HepG2 (cell line): ENCODE data around the gene PIN4. TPM values are rescaled to one million over a fixed set of nuclear protein-coding genes. Genes with fewer than 3 reads are reported as not detected.

ENCODE experiments used
- BRD4 ChIP-seq: sonication (generic); formaldehyde crosslinking; IDR thresholded peaks from 2 replicates; pipeline ENCODE4 v1.4.0; 2020; ENCODE audit warnings: missing genetic modification reagents
- GMEB1 ChIP-seq: sonication (generic); formaldehyde crosslinking; IDR thresholded peaks from 2 replicates; pipeline ENCODE4 v1.5.1; 2020; ENCODE audit warnings: missing genetic modification reagents, mild to moderate bottlenecking, borderline replicate concordance
- GMEB2 ChIP-seq: IDR thresholded peaks from 2 replicates; pipeline ENCODE4 v1.6.1; 2016; ENCODE audit warnings: missing biosample characterization, missing genetic modification reagents, low read depth
- HOXA3 ChIP-seq: sonication (generic); formaldehyde crosslinking; IDR thresholded peaks from 2 replicates; pipeline ENCODE4 v1.5.0; 2020; ENCODE audit warnings: missing genetic modification reagents
- KMT2A ChIP-seq: sonication (generic); formaldehyde crosslinking; IDR thresholded peaks from 2 replicates; pipeline ENCODE4 v1.4.0; 2020; ENCODE audit warnings: missing genetic modification reagents
- MBNL3 ChIP-seq: fragments of 250-450 bp; sonication (Bioruptor Pico); conservative IDR thresholded peaks from 2 replicates; pipeline ENCODE4 v1.8.0; 2022; ENCODE audit warnings: mild to moderate bottlenecking, inconsistent platforms
- ONECUT2 ChIP-seq: sonication (generic); formaldehyde crosslinking; IDR thresholded peaks from 2 replicates; pipeline ENCODE4 v1.4.0; 2020; ENCODE audit warnings: missing genetic modification reagents
- PBX3 ChIP-seq: sonication (generic); formaldehyde crosslinking; IDR thresholded peaks from 2 replicates; pipeline ENCODE4 v1.8.1; 2023; ENCODE audit warnings: missing genetic modification reagents, inconsistent platforms, borderline replicate concordance
- PHF20 ChIP-seq: sonication (generic); formaldehyde crosslinking; IDR thresholded peaks from 2 replicates; pipeline ENCODE4 v1.5.0; 2020; ENCODE audit warnings: mild to moderate bottlenecking, missing genetic modification reagents
- PHF8 ChIP-seq: sonication (generic); formaldehyde crosslinking; IDR thresholded peaks from 2 replicates; pipeline ENCODE4 v1.5.0; 2020; ENCODE audit warnings: missing genetic modification reagents
- POLR2A ChIP-seq, 2 experiments: IDR thresholded peaks; 2 replicates each; pipeline ENCODE4 v1.6.1; 2011; ENCODE audit warnings: low read depth in 2 of 2, low read length in 2 of 2, mild to moderate bottlenecking in 1 of 2, moderate library complexity in 1 of 2; ENCODE audit not compliant: insufficient read depth in 1 of 2
- REPIN1 ChIP-seq: sonication (generic); formaldehyde crosslinking; IDR thresholded peaks from 2 replicates; pipeline ENCODE4 v1.8.0; 2022; ENCODE audit warnings: missing genetic modification reagents, low read depth, mild to moderate bottlenecking, borderline replicate concordance
- SIN3B ChIP-seq: fragments of 150-350 bp; IDR thresholded peaks from 2 replicates; pipeline ENCODE4 v1.6.1; 2014; ENCODE audit warnings: low read length
- TFDP2 ChIP-seq: sonication (generic); formaldehyde crosslinking; IDR thresholded peaks from 2 replicates; pipeline ENCODE4 v1.4.0; 2020; ENCODE audit warnings: missing genetic modification reagents
- ZBTB38 ChIP-seq: sonication (generic); formaldehyde crosslinking; IDR thresholded peaks from 2 replicates; pipeline ENCODE4 v1.5.1; 2020; ENCODE audit warnings: mild to moderate bottlenecking, missing genetic modification reagents
- ZFP91 ChIP-seq: sonication (generic); formaldehyde crosslinking; IDR thresholded peaks from 2 replicates; pipeline ENCODE4 v1.9.0; 2022; ENCODE audit warnings: missing genetic modification reagents, mild to moderate bottlenecking, borderline replicate concordance
- ZMYM4 ChIP-seq: sonication (generic); formaldehyde crosslinking; IDR thresholded peaks from 2 replicates; pipeline ENCODE4 v1.8.1; 2023; ENCODE audit warnings: mild to moderate bottlenecking, missing genetic modification reagents
- ZNF264 ChIP-seq: sonication (generic); formaldehyde crosslinking; IDR thresholded peaks from 2 replicates; pipeline ENCODE4 v1.4.0; 2020; ENCODE audit warnings: missing genetic modification reagents
- ZNF766 ChIP-seq: sonication (generic); formaldehyde crosslinking; IDR thresholded peaks from 2 replicates; pipeline ENCODE4 v1.5.0; 2020; ENCODE audit warnings: missing genetic modification reagents, borderline replicate concordance
- ZNF776 ChIP-seq: sonication (generic); formaldehyde crosslinking; IDR thresholded peaks from 2 replicates; pipeline ENCODE4 v1.4.0; 2020; ENCODE audit warnings: mild to moderate bottlenecking, missing genetic modification reagents
- ZSCAN5A ChIP-seq: sonication (generic); formaldehyde crosslinking; IDR thresholded peaks from 2 replicates; pipeline ENCODE4 v1.8.0; 2022; ENCODE audit warnings: mild to moderate bottlenecking, missing genetic modification reagents, borderline replicate concordance
- polyA plus RNA-seq, 8 experiments: library from polyadenylated mRNA; depleted of rRNA in 3 of 8; stranded (reverse) in 7 of 8; unstranded in 1 of 8; fragments of >200 nt; fragmentation: Illumina TruSeq in 4 of 8; extraction: Trizol in 4 of 8; gene quantifications; 2 replicates each; pipeline versions ENCODE4 v1.2.1 to v1.2.3, GENCODE V29; 2011 to 2016; ENCODE audit warnings: low read depth in 4 of 8, missing spikeins in 1 of 8, mixed read lengths in 1 of 8; ENCODE audit not compliant: insufficient read depth in 1 of 8
- total RNA-seq, 5 experiments: library from RNA; depleted of rRNA; stranded (reverse); fragments of >200 nt; fragmentation: Illumina TruSeq; extraction: Trizol; gene quantifications; 2 replicates each; pipeline ENCODE4 v1.2.3, GENCODE V29; 2016; ENCODE audit warnings: low read depth in 1 of 5

The PIN4 gene
- total and polyA plus RNA-seq, 2 of the 13 experiments (the other 11 are each of a cell fraction or from before 2014, with no cell fraction given), result 12.6 to 29.5 TPM

GRCh38 chrX:72238721-72239475 is 57.3 kb downstream of the PIN4 start, which contains the start of gene ERCC6L (continued):
- TF ChIP-seq GMEB1 (CRISPR knock-in tag) (peak; percentile 88), GMEB2 (CRISPR knock-in tag) (0 out of 2 replicates have a peak, but pooled peaks have one; percentile 29), ZMYM4 (CRISPR knock-in tag) (peak; percentile 63; the same call in 1 of the 2 replicates), MBNL3 (CRISPR knock-in tag) (no peak), ZNF264 (CRISPR knock-in tag) (no peak), HOXA3 (peak; percentile 36; the same call in 1 of the 2 replicates), ZBTB38 (CRISPR knock-in tag) (0 out of 2 replicates have a peak, but pooled peaks have one; percentile 43), REPIN1 (CRISPR knock-in tag) (peak; percentile 62; the same call in 1 of the 2 replicates), ZFP91 (CRISPR knock-in tag) (peak; percentile 38; the same call in 1 of the 2 replicates), PBX3 (CRISPR knock-in tag) (no peak), ZNF766 (no peak), BRD4 (no peak), ZSCAN5A (CRISPR knock-in tag) (0 out of 2 replicates have a peak, but pooled peaks have one; percentile 47), KMT2A (CRISPR knock-in tag) (no peak), ZNF776 (CRISPR knock-in tag) (peak; percentile 59; the same call in 1 of the 2 replicates), PHF20 (no peak), SIN3B (peak; percentile 83), PHF8 (peak; percentile 43; the same call in 1 of the 2 replicates), ONECUT2 (no peak), POLR2A (IDR thresholded peaks at IDR 0.05; ENCODE audit: insufficient read depth in 1 of 2, low read depth in 2 of 2, low read length in 2 of 2) (peak; percentile 28 to 70; a peak in 2 of 4 replicates), TFDP2 (peak; percentile 88)
